NCI-H526 treated with DMSO at 0.1 percent for 48 hours (cell line): ENCODE measurements around the gene PLEKHA4.
"Not testable (repeated sequence)": the region's sequence is repeated elsewhere in the genome, so short reads cannot be mapped to it uniquely, and the experiment has no call there.

ENCODE experiments used
- DNase-seq: peaks from one replicate; lab custom pipeline; 2025; lab: John Stamatoyannopoulos, UW

The PLEKHA4 gene

DNA sequence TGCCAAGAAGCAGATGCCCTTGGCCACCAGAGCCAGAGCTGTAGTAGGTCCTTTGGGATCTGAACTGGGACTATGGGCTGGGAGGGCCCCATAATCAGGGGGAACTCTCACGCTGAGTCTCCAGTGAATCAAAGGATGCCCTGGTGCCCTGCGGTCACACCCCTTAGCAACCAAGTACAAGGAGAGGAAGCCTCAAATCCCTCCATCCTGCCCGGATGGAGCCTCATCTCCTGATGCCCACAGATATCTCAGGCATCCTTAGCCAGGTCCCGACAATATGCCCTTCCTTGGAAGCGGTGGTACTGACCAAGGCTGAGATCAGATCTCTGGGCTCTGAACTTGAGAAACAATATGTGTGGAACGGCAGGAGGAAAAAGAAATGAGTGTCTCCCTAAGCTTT is 1.7 kb downstream of the PLEKHA4 start:
- no peak for DNase-seq

DNA sequence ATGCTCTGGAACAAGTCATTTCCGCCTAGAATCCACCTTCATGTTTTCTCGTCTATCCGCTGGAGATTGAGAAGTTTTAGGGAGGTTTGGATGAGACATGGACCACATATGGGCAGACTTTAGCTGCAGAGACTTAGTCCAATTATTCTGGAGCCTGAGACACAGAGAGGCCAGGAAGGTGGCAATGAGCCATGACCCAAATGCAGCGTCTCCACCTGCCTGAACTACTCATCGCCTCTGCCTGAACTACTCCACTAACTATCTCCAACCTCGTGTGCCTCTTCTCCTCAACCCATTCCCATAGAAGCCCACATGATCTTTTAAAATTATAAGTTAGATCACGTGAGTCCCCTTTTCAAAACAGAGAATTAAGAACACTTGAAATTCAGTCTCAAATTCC is 5.6 kb downstream of the PLEKHA4 start:
- DNase-seq: no peak

DNA sequence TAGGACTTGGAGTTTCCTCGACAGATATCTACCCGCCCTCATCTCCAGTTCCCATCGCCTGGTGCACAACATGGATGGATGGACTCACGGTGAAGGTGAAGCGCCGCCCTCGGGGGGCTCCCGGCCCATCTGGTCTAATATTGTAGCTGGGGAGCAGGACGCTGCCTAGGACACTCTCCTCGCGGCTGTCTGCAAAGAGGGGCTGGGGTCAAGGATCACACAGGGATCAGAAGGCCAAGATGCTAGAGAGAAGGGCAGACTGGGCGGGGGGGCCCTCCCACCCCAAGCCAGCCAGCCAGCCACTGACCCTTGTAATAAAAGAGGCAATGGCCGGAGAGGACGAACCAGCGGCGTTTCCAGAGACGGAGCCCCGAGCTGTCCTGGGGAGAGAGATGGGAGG is 7.1 kb downstream of the PLEKHA4 start:
- no peak for DNase-seq

DNA sequence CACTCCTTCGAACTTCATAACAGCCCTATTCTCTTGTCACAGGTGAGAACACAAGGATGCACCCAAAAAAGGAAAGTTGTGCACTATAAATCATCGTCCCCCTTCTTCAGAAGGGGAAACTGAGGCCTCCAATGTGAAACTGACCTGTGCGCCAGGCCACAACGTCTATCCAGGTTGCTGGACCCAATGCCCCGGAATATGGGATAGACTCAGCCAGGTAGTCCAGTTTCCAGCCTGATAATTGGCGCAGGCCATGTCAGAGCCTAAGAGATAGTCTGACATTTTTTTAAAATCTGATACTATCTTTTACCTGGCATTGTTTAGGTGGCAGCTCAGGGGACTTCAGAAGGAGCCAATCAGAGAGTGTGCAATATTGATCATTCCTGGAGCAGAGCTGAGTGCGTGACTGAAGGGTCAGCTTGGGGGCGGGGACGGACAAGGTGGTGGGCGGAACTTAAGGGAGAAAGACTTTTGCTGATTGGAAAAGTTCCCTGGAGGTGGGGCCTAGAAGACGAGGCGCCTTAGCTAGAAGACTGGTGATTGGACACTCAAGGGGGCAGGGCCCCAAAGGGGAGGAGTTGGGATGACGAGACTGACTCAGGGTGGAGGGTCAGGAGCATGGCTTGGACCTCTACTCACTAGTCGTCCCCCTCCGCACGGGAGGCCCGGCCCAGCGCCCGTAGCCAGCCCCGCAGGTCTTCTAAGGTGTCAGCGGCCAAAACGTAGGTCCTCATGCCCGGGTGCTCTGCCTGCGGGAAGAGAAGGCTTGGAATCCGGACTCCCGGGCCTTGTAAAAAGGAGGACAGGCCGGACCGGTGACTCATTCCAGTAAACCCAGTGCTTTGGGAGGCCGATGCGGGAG is 8.5 kb downstream of the PLEKHA4 start:
- DNase-seq: no peak

DNA sequence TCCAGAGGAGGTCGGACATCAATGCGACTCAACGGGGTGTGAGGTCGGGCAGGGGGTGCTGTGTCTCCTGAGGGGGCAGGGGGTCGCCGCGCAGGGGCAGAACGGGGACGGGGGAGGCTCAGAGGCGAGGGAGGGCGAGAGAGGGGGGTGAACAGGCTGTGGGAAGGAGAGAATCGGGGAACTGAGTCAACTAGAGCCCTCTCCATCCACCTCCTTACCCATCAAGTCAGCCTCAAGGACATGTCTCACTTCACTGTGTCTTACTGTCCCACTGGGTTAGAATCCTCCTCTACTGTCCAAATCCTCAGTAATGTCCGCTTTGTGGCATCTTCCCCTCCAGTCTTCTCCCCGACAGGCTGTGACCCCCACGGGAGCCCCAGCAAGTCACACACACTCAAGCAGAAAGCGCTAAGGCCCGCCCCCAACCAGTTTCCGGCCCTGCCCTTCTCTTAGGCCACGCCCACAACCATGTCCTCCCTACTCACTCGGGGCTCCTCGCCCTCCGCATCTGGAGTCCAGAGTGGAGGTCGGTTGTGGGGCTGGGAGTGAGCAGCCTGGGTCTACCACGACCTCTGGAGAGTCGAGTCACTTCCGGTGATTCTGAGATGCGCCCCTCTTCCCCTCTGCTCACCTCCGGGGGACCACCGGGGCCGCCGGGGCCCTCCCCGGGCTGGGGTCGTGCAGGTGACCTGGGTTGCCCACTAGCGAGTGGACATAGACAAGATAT is 9.3 kb downstream of the PLEKHA4 start:
- DNase-seq: no peak

DNA sequence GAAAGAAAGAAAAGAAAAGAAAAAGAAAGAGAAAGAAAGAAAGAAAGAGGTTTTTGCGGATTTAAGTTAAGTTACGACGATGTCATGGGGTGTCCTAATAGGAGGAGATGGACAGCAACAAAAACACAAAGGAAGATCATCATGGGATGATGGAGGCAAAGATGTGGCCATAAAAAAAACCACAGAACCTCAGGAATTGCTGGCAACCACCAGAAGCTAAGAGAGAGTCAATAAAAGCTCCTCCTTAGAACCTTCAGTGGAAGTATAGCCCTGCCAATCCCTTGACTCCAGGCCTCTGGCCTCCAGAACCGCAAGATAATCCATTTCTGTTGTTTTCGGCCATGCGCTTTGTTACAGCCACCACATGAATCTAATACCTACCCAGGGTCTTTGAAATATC is 11.5 kb downstream of the PLEKHA4 start:
- DNase-seq: no peak

DNA sequence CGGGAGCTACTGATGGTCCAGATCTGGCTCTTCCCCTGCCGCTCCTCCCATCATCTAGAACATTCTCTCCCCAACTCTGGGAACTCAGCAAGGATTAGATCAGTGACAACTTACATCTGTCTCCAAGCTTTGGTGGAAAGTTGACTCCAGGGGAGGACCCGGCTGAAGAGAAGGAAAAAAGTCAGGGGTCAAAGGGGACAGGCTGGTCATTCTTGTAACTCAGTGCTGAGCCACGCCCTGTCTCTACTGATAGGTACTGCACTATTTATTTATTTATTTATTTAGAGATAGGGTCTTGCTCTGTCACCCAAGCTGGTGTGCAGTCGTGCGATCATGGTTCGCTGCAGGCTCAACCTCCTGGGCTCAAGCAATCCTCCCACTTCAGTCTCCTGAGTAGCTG is 14.3 kb downstream of the PLEKHA4 start:
- no peak for DNase-seq

DNA sequence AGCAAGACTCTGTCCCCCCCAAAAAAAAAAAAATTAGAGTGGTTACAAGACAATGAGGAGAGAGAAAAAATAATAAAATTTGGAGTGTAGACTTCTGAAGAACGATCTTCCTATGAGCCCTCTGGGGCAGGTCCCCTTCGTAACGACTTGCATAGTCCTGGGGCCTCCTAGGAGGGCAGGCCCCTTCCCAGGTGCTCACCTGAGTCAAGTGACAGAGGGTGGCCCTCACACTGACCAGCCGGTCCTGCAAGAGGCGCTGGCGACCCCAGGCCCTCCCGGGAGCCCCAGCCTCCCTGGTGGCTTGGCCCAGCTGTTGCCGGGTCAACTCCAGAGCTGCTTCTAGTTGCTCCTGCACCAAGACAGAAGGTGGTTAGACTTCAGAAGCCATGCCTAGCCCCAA is 14.9 kb downstream of the PLEKHA4 start:
- DNase-seq: no peak

DNA sequence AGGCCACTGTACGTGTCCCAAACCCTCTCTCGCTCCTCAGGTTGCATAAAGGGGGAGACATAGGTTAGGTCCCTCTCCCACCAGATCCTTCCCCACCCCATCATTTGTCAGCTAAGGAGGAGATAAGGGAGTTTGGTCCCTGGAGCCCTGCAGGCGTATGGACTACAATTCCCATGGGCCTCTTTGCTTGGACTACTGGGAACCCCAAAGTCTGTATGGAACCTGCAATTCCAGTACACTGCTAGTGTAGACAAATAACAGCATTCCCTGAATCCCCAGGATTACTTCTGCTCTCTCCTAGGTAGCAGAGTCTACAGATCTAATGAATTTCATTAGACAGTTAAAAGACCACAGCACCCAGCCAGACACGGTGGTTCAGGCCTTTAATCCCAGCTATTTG is 16.1 kb downstream of the PLEKHA4 start:
- DNase-seq: no peak

DNA sequence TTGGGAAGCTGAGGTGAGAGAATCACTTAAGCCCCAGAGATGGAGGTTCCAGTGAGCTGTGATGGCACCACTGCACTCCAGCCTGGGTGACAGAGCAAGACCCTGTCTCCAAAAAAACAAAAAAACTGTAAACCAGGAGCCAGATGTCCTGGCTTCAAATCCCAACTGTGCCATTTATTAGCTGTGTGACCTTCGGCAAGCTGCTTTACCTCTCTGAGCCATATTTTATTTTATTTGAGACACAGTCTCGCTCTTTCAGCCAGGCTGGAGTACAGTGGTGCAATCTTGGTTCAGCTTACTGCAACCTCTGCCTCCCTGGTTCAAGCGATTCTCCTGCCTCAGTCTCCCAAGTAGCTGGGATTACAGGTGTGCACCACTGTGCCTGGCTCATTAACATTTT is 21.8 kb downstream of the PLEKHA4 start:
- not testable (repeated sequence) for DNase-seq

DNA sequence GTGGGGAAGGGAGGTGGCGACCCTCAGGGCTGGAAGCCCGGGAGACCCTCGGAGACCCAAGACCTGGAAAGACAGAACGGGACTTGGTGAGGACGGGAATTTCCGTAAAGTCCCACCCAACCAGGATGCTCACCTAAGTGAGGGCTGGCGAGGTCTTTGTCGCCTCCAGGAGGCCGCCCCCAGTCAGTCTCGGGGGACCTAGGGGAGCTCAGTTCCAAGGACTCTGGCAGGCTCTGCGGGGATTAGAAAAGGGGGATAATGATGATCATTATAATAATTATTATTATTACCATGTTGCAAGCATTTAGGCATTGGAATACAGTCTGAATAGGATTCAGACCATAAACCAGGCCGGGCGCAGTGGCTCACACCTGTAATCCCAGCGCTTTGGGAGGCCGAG is 23.0 kb downstream of the PLEKHA4 start:
- no peak for DNase-seq

DNA sequence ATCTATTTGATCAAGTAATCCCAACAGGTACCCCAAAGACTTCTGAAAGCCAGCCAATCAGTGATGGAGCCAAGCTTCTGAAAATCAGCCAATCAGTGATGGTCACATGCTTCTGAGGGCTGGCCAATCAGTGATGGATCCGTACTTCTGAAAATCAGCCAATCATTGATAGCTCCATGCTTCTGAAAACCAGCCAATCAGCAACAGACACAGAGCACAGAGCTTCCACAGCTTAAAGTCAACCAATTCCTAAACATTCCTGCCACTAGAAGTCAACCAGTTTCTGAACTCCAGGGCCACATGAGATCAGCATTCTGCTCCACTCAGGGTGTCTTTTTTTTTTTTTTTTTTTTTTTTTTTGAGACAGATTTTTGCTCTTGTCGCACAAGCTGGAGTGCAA is 23.9 kb downstream of the PLEKHA4 start:
- DNase-seq: no peak

DNA sequence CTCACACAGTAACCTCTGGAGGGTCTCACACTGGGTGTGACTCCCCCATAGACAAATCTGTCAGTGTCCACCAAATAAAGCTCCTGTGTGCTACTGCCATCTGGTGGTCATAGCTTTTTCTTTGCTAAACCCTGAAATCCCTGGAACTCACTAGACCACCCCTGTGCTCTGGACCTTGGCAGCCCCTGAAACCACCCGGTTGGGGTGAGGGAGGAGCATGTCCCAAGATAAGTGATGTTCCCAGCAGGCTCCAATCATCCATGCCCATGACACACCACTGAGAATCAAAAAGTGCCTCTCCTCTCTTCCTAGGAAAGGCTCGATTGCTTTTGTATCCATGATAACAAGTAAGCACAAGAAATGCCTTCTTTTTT is 25.6 kb downstream of the PLEKHA4 start:
- peak; percentile 27 for DNase-seq

DNA sequence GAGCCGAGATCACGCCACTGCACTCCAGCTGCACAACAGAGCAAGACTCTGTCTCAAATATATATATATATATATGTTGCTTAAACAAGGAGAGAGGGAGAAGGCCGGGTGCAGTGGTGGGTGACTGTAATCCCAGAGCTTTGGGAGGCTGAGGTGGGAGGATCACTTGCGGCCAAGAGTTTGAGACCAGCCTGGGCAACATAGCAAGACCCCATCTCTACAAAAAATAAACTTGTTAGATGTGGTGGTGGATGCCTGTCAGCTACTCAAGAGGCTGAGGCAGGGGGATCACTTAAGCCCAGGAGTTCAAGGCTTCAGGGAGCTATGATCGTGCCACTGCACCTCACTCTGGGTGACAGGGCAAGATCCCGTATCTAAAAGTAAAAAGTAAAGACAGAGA is 26.8 kb downstream of the PLEKHA4 start:
- DNase-seq: no peak

DNA sequence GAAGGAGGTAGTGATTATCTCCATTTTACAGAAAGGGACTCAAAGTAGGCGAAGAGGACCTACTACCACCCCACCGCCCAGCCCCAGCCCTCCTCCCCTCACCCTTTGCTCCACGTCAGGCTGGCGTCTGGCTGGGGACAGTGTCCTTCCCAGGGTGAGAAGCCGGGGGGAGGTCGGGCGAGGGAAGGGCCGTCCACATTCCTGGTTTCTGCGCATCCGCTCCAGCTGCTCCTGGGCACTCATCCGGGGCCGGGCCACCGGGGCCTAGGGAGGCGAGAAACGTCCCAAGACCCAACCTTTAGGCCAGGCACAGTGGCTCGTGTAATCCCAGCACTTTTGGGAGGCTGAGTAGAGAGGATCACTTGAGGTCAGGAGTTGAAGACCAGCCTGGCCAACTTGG is 27.4 kb downstream of the PLEKHA4 start:
- DNase-seq: no peak

DNA sequence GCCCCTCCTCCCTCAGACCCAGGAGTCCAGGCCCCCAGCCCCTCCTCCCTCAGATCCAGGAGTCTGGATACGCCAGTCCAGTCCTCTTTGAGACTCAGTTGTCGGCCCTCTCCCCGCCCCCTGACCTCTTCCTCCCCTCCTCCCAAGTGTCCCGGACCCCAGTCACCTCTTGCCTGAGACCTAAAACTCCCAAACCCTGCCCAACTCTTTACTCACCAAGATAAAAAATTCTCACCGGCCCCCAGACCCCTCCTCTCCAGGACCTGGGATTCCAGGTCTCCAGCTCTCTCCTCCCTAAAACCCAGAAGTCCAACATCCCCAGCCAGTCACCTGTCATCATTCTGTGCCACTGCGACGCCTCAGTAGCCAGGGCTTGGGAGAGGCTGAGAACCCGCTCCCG is 30.7 kb downstream of the PLEKHA4 start:
- no peak for DNase-seq

DNA sequence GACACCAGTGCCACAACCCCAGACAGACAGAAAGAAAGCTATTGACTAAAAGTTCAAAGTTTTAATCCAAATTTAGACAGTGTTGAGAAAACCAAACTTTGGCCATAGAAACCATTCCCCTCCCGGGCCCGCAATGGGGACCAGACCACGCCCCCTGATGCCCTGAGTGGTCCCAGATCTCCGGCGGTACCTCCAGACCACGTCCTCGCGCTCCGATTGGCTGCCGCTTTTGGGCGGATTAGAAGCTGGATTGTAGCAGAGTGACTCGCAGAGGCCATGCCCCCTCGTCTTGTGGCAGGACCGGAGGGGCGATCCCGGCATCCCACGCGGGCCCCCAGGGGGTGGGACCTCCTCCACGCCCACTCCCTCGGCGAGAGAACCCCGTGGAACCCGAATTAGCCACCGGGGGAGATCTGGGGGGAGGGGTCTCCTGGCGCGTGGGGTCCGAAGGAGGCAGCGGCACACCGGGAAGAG is 31.3 kb downstream of the PLEKHA4 start:
- no peak for DNase-seq

DNA sequence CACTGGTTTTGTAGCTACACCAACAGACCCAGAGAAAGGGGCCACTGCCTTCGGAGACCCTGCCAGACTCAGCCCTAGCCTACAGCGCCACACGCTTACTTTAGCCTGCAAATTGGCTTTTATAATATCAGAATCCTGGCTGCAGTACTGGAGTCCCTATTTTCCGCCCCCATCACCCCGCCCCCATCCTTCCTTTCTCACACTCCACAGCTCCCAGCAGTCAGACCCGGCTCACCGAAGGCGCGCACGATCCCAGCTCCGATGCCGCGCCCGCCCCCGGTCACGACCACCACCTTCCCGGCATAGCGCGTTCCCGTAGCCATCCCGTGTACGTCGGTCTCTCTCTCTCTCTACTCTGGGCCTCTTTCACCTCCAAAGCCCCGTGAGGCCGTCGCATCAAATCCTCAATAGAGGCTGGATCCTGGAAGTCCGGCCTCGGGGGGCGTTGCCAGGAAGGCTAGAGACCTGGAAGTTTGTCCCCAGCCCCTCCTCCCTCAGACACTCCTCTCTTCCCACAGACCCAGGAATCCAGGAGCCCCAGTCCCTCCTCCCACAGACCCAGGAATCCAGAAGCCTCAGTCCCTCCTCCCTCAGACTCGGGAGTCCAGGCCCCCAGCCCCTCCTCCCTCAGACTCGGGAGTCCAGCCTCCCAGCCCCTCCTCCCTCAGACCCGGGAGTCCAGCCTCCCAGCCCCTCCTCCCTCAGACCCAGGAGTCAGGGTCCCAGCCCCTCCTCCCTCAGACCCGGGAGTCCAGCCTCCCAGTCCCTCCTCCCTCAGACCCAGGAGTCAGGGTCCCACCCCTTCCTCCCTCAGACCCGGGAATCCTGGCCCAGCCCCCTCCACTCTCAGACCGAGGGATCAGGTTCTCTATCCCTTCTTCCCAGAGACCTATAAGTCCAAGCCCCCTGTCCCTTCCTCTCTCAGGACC is 32.1 kb downstream of the PLEKHA4 start, which contains the start of gene HSD17B14:
TSS of gene HSD17B14 (minus strand) at position 403 of the 929 bp plus-strand sequence. CDS start at position 323, 80 bp downstream.
- no peak for DNase-seq

DNA sequence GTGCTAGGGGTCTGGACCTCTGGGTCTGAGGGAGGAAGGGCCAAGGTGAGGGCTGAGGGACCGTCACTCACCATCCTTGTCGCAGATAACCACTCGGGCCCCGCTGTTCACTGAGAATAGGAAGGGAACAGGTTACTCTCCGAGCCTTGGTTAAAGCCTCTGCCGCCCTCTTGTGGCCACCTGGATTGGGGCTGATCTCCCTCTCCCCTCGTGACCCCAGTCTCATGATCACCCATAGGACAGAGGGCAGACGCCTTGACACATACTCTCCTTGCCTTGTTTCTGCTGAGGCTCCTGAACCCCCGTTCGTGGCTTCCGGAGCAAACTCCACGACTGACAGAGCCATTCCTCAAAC is 32.7 kb downstream of the PLEKHA4 start:
- peak; percentile 78 for DNase-seq

DNA sequence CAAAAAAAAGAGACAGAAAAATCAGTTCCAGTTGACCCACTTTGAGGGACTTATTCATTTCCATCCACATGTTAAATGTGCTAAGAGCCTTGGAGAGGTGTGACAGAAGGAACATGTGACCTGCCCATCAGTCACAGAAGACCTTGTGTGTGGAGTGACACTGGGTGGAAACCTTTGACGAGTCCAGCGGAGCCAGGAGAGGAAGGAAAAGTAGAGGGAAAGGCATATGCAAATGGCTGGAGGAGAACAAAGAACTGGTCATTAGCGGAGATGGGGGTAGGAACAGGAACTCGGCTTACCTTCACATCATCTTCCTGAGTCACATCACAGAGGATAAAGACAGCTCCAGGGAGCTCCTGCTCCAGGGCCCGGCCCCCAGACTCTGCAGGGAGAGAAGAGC is 34.4 kb downstream of the PLEKHA4 start:
- DNase-seq: no peak

DNA sequence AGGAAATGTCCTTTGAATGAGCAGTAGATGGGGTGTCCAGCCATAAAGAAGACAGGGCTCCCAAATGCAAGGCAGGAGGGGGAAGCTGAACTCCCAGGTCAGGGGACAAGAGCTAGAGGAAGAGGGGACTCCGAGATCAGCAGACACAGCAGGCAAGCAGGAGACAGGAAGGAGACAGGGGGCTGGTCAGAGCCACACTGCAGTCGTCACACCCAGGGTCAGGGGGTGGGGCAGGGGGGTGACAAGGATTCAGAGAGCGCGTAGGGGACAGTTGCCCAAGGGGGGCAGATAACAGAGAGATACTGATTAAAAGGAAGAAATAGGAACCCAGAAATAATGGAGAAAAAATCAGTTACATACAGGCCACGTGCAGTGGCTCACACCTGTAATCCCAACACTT is 35.4 kb downstream of the PLEKHA4 start:
- no peak for DNase-seq

DNA sequence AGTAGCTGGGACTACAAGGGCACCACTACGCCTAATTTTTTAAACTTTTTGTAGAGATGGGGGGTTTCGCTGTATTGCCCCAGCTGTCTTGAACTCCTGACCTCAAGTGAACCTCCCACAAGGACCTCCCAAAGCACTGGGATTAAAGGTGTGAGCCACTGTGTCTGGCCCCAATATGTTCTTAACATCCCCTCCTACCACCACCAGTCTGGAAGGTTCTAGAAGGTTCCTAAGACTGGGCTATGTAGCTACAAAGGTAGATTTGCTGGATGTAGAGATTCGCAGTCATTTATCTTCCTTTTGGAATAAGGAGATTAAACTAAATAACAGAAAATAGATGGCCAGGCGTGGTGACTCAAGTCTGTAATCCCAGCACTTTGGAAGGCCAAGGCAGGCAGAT is 37.5 kb downstream of the PLEKHA4 start:
- DNase-seq: no peak
